ENCODE measurements around the gene GNAQ. TPM values are rescaled to one million over a fixed set of nuclear protein-coding genes. Genes with fewer than 3 reads are reported as not detected.
"Not testable (repeated sequence)": the region's sequence is repeated elsewhere in the genome, so short reads cannot be mapped to it uniquely, and the experiment has no call there.

The GNAQ gene
- total RNA-seq, 1 donor from 2014 or later = 56.4 TPM

- no peak for DNase-seq
These were observed 262.4 kb downstream of the GNAQ start for GRCh38 chr9:77769246-77769645.

DNA sequence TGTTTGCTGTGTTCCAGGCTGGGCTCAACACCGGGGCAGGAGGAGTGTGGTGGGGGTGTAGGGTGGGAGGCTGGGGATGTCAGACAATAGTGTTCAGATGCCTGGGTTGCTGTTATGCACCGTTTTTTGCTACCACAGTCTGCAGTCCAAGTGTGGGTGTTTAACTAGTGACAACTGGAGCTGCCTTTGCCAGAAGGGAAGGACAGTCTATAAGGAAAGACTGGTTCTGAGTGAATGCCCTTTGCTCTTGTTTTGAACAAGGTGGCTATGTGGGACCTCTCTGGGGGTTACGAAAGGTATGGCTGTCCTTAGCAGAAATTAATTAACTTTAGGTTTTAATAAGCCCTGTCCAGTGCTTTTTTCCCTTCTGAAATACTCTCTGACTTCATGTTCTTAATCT lies 265.0 kb downstream of the GNAQ start:
- DNase-seq = no peak

DNA sequence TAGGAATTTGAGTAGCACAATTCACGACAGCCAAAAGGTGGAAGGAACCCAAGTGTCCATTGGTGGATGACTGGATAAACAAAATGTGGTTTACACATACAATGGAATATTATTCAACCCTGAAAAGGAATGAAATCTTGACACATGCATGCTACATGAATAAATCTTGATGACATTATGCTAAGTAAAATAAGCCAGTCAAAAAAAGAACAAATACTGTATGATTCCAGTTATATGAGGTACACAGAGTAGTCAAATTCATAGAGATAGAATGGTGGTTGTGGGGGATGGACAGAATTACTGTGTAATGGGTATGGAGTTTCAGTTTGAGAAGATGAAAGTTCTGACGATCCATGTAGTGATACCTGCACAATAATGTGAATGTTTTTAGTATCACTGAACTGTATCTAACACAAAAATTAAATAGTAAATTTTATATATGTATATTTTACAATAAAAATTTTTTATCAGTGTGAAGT lies 265.8 kb downstream of the GNAQ start:
- DNase-seq = no peak

GRCh38 chr9:77764894-77765780 lies 266.5 kb downstream of the GNAQ start:
- DNase-seq = peak; percentile 24

DNA sequence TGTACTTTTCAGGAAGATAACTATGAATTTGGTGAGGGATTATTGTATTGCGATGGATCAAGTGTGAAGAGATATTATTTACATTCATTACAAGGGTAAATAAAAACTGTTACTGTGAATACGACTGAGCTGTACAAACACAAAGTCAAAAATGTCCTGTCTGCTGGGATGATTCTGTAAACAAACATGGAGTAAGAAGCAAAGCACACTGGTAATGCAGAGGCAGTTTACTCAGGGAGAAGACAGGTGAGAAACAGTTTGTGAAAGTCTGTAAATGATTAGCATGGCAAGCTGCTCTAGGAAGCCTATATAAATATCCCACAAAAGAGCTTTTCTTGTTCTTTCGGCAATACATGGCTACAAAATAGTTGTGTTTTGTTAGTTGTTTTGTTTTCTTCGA lies 268.0 kb downstream of the GNAQ start:
- DNase-seq = no peak

DNA sequence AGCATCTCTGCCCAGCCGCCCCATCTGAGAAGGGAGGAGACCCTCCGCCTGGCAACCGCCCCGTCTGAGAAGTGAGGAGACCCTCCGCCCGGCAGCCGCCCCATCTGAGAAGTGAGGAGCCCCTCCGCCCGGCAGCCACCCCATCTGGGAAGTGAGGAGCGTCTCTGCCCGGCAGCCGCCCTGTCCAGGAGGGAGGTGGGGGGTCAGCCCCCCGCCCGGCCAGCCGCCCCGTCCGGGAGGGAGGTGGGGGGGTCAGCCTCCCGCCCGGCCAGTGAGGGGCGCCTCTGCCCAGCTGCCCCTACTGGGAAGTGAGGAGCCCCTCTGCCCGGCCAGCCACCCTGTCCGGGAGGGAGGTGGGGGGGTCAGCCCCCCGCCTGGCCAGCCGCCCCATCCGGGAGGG lies 270.7 kb downstream of the GNAQ start:
- not testable (repeated sequence) for DNase-seq

DNA sequence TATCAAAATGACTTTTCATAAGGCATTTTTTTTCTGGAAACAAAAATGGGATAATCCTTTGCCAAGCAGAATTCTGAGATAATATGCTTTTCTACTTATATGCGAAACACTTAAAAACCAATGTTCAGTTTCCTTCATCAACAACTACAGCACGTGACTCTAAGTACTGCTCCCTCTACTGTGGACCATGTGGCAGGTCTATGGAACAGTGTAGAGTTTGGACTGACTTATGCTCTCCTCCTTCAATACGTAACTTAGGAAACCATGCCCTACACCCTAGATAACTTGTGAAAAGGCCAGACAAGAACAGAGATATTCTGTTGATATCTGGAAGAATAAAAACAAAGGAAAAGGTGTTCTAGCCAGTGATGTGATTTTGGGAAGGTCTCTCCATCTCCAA lies 272.2 kb downstream of the GNAQ start:
- no peak for DNase-seq

- DNase-seq = no peak
These were observed 275.2 kb downstream of the GNAQ start for GRCh38 chr9:77756449-77756848.

DNA sequence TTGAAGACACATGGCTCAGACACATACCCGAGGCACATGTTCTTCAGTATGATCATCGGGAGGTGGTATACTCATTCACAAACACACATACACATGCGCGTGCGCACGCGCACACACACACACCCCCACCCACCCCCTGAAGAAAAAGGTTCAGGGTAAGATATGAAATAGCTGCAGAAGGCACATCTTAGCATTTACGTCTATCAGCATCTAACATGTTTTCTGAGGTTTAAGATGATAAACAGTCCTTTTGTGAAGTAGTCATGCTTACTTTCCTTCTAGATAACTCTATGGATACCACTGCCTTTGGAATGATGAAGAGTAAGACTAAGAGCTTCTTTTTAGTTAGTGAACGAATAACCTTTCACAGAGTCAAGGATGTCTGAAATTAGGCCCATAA lies 278.4 kb downstream of the GNAQ start:
- no peak for DNase-seq

DNA sequence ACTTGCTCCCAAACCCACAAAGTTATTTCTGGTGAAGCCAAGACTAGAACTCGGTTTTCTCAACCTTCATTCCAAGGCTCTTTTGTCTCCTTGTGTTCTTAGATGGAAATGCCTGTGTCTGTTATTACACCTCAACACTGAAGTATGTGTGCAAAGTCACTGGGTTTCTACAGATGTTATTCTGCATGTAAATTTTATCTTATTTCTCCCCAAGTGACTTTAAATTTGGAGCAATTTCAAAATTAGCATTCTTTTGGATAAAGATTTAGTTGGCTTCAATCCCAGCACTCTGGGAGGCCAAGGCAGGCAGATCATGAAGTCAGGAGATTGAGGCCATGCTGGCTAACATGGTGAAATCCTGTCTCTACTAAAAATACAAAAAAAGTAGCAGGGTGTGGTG lies 279.1 kb downstream of the GNAQ start:
- no peak for DNase-seq

DNA sequence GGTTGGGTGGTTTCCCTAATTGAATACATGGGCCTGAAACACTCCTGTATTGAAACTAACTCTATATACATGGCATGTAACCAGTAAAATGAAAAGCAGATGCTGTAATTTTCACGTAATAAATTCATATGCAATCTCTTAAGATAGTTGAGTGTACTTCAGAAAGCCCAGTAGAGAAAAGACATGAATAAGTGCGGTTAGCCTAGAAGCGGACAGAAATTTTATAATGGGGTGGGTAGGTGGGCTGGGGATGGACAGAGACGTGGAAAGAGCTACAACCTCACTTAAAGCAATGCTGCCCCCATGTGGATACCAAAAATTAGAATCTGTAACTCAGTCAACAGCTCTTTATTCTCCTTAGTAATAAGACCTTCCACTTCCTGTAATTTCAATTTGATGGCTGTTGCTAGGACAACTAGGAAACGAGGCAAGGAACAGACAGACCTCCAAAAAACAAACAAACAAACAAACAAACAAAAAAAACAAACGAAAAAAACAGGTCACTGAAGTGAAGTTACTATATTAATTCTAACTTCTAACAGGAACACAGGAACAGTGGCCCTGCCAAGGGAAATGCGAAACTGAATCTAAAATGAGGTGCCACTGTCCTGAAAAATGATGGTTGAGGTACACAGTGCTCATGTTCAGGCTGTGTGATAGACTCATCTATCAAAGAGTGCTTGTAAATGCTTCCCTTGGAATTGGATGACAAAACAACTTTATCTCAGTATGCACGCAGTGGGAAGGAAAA lies 280.1 kb downstream of the GNAQ start:
- DNase-seq = peak; percentile 84

GRCh38 chr9:77750981-77751340 lies 280.6 kb downstream of the GNAQ start:
- no peak for DNase-seq

GRCh38 chr9:77750284-77750683 lies 281.3 kb downstream of the GNAQ start:
- no peak for DNase-seq

- DNase-seq = no peak
These were observed 283.3 kb downstream of the GNAQ start for GRCh38 chr9:77748214-77748772.

DNA sequence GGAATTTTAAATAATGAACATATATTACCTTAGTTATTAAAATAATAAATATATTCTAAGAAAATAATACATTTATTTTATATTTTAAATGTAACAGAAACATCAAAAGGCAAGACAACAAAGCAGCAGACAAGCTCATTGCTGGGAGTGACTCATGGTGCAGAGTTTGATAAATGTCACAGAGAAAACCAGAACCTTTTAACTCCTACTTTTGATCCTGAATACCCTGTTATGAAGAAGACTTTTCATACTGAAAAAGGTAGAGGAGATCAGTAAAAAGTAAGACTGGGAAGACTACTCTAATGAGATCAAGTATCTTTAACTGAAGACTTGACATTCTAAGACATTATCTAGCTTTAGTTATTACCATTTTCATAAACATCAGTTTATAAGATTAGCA lies 284.4 kb downstream of the GNAQ start:
- DNase-seq = no peak

DNA sequence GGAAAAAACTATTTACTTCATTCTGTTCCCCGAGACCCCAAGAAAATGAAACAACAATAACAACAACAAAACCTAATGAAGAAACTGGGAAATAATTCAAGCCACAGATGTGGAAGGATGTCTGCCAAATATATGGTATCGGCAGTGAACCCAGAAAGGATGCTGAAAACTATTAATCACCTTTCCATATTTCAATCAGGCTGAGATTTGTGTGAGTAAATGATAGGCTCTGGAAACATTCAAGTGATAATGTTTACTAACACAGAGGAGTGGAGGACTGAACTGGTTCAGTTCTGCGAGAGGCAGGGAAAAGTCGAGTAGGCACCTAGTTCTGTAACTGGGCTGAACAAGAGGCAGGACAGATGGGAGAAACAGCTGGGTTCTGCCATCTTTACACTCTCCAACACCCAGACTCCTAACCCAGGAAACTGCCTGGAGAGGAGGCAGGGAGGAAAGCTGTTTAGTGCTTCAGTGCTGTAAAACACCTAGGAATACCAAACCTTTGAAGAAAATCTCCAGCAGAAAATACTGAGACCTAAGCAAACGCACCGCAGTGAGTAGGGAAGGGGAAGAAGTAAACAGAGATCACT lies 286.7 kb downstream of the GNAQ start:
- DNase-seq = no peak

DNA sequence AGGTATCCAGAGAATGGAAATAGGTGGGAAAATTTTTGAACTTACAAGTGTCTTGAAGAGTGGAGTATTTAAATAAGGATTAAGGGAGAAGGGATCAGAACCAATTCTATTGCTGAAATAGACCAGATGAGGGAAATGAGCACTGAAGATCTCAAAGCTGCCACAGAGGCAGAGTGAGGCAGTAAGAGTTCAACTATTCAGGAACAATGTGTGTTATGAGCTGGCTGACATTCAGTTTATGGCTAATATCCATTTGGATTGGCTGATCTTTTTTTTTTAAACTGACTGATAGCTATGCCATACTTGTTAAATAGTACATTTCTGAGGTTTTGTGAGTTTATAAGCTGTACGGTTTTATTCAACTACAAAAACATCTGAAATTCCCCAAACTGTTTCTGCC lies 288.2 kb downstream of the GNAQ start:
- no peak for DNase-seq

DNA sequence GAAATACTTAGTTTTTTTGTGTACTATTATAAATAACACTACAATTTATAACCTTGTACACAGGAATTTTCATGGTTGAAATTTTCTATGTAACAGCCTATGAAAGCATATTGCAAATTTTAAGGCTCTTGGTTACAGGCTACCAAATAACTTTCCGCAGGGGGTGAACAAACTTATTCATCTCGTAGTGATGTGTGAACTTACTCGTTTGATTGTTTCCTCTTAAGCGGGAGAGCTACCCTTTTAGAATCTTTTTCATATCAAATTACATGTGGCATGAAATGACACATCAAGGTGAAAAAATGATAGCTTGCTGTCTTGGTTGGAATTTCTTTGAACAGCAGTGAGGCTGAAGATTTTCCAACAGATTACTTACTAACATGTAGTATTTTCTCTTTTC lies 292.7 kb downstream of the GNAQ start:
- DNase-seq = no peak

GRCh38 chr9:77735494-77735893 lies 296.1 kb downstream of the GNAQ start:
- DNase-seq = no peak

DNA sequence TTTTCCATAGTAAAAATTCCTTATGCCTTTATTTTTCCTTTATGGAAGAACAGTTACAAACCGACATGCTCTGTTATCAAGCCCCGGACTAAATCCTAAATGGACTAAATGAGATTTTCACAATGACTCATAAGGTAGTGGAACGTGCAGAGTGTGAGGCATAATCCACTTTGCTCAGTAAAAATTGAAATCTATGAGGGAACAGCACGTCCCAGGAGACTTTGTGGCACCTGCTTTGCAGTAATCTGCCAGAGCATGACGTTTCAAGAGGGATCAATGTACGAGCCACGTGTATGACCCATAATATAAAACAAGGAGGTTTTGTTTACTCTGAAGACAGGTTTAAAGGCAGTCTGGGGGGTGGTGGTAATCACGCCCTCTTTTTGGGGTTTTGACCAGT lies 299.7 kb downstream of the GNAQ start:
- DNase-seq = peak; percentile 68

DNA sequence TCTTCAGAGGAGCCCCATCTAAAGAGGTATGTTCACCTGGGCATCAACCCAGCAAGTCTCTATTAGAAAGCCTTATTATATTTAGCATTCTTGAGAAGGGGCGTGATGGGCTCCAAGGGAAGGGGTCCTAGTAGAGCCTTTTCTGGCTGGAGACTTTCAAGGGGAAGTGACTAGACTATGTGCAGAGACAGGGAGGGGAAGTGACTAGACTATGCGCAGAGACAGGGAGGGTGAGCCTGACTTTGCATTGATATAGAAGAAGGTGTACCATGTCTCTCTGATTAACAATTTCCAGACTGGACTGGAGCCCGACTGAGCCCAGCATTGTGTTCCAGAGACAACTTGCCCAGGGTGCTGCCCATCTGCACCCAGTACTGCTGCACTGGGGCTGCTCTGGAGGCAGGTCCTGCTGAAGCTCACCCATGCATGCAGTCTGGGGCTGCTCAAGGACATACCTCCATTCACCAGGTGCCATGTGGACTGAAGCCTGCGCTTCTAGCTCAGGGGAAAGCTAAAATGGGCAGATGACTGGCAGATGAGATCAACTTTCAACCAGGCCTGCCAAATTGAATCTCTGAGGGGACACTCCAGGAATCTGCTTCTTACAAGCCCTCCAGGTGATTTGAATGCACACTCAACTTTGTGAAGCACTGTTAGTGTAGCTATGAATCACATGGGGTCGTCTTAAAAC lies 300.5 kb downstream of the GNAQ start:
- no peak for DNase-seq

- DNase-seq = no peak
These were observed 302.4 kb downstream of the GNAQ start for GRCh38 chr9:77729177-77729576.

Data from tongue (tissue), 2 donors.